ENCODE data around the gene PRR20C.
"Not testable (repeated sequence)": the region's sequence is repeated elsewhere in the genome, so short reads cannot be mapped to it uniquely, and the experiment has no call there.

Gene PRR20C

DNA sequence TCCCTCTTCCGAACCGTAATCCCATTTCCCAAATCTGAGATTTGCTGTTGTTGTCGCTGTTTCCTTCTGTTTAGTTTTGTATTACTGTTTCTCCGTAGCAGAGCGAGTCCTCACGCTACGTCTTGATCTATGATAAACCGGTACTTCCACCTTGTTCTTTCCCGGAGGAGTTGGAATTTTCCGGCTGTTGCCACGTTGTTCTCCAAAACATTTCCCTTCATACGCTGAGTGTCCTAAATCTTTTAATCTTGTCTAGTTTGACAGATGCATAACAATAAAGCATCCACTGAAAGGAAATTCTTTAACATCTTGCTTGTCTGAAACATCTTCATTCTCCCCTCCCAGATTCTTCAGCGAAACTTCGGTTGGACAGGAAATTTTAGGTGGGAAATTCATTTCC lies 5.8 kb upstream of the PRR20C start:
- DNase-seq (ENCODE audit: low read depth, low spot score); CTCF ChIA-PET; POLR2A ChIA-PET; H3K4me3 ChIP-seq (ENCODE audit: low read depth, low read length): not testable (repeated sequence)

- POLR2A ChIA-PET; H3K4me3 ChIP-seq (ENCODE audit: low read depth, low read length); CTCF ChIA-PET; DNase-seq (ENCODE audit: low read depth, low spot score): not testable (repeated sequence)
Measured at GRCh38 chr13:57160332-57160731, 6.5 kb downstream of the PRR20C start, which contains the start of gene PRR20D. Gene PRR20D, plus strand, starts transcription at chr13:57160632. Its CDS starts 387 bp downstream, at chr13:57161019.

DNA sequence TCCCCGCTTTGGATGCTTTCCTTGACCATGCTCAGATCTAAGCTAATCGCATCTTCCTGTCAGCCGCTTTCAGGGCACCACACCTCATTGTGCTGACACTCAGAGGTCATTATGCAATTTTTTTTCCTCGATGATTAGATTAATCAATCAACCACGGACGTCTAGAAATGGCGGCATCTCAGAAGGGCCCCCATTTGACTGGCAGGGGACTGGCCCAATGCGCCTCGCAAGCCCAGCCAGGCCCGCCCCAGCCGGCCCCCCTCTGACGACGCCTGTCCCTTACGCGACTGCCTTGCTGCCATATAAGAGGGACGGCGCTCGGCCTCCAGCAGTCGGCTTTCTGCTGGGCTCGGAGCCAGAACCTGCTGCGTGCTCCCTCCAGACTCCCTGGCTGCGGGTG lies 13.0 kb downstream of the PRR20C start, which contains the start of gene PRR20E:
TSS of gene PRR20E (plus strand) at position 301 of the 400 bp plus-strand sequence. CDS start 387 bp downstream, outside the sequence.
- DNase-seq (ENCODE audit: low read depth, low spot score); POLR2A ChIA-PET; H3K4me3 ChIP-seq (ENCODE audit: low read depth, low read length); CTCF ChIA-PET: not testable (repeated sequence)

GRCh38 chr13:57191667-57192066 lies 37.8 kb downstream of the PRR20C start:
- CTCF ChIA-PET, result no interaction called here
- TF ChIP-seq, protein P1, sequence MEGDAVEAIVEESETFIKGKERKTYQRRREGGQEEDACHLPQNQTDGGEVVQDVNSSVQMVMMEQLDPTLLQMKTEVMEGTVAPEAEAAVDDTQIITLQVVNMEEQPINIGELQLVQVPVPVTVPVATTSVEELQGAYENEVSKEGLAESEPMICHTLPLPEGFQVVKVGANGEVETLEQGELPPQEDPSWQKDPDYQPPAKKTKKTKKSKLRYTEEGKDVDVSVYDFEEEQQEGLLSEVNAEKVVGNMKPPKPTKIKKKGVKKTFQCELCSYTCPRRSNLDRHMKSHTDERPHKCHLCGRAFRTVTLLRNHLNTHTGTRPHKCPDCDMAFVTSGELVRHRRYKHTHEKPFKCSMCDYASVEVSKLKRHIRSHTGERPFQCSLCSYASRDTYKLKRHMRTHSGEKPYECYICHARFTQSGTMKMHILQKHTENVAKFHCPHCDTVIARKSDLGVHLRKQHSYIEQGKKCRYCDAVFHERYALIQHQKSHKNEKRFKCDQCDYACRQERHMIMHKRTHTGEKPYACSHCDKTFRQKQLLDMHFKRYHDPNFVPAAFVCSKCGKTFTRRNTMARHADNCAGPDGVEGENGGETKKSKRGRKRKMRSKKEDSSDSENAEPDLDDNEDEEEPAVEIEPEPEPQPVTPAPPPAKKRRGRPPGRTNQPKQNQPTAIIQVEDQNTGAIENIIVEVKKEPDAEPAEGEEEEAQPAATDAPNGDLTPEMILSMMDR (IDR thresholded peaks at IDR 0.05; ENCODE audit: insufficient read depth, low read length, missing control alignments), result no peak
- no peak for DNase-seq (ENCODE audit: low read depth, low spot score)
- no peak overlapping the region for H3K4me3 ChIP-seq (ENCODE audit: low read depth, low read length)
- POLR2A ChIA-PET, result no interaction called here

Measured in AG04449 (cell line).